HEK293 (cell line): Measurements from ENCODE around the gene MTOR.

Experiments
- CTCF ChIP-seq: fragments of 450-650 bp; formaldehyde crosslinking; IDR thresholded peaks from 2 replicates; pipeline ENCODE4 v1.5.1; 2016; ENCODE audit warnings: missing biosample characterization, missing genetic modification characterization
- KLF9 ChIP-seq: fragments of 450-650 bp; formaldehyde crosslinking; IDR thresholded peaks from 2 replicates; pipeline ENCODE4 v1.5.1; 2016; ENCODE audit warnings: missing biosample characterization, missing genetic modification characterization, low read depth
- YY1 ChIP-seq: fragments of 450-650 bp; formaldehyde crosslinking; IDR thresholded peaks from 2 replicates; pipeline ENCODE4 v1.5.1; 2018; ENCODE audit warnings: missing biosample characterization, missing genetic modification characterization
- ZBTB21 ChIP-seq: fragments of 450-650 bp; formaldehyde crosslinking; IDR thresholded peaks from 2 replicates; pipeline ENCODE4 v1.5.1; 2017; ENCODE audit warnings: missing biosample characterization, missing genetic modification characterization
- ZNF114 ChIP-seq: fragments of 450-650 bp; formaldehyde crosslinking; IDR thresholded peaks from 2 replicates; pipeline ENCODE4 v1.5.0; 2017; ENCODE audit warnings: missing biosample characterization, missing genetic modification characterization
- ZNF24 ChIP-seq: fragments of 450-650 bp; formaldehyde crosslinking; IDR thresholded peaks from 2 replicates; pipeline ENCODE4 v1.5.1; 2016; ENCODE audit warnings: missing biosample characterization, missing genetic modification characterization
- ZNF274 ChIP-seq, 2 experiments: fragments of 200-500 bp in 1 of 2; fragments of 450-650 bp in 1 of 2; sonication (Bioruptor generic) in 1 of 2; formaldehyde crosslinking in 1 of 2; IDR thresholded peaks; 2 replicates each; pipeline versions ENCODE4 v1.5.1 to v1.6.1; 2014 to 2016; ENCODE audit warnings: borderline replicate concordance in 1 of 2, inconsistent platforms in 1 of 2, low read length in 1 of 2, missing biosample characterization in 1 of 2, missing genetic modification characterization in 1 of 2
- ZNF362 ChIP-seq: fragments of 450-650 bp; formaldehyde crosslinking; IDR thresholded peaks from 2 replicates; pipeline ENCODE4 v1.5.1; 2016; ENCODE audit warnings: missing biosample characterization, missing genetic modification characterization
- ZNF416 ChIP-seq: fragments of 450-650 bp; formaldehyde crosslinking; IDR thresholded peaks from 2 replicates; pipeline ENCODE4 v1.5.1; 2016; ENCODE audit warnings: missing biosample characterization, missing genetic modification characterization
- ZNF423 ChIP-seq: fragments of 450-650 bp; formaldehyde crosslinking; IDR thresholded peaks from 2 replicates; pipeline ENCODE4 v1.5.1; 2016; ENCODE audit warnings: missing biosample characterization, missing genetic modification characterization
- ZNF510 ChIP-seq: fragments of 450-650 bp; formaldehyde crosslinking; IDR thresholded peaks from 2 replicates; pipeline ENCODE4 v1.5.1; 2018; ENCODE audit warnings: mild to moderate bottlenecking, missing genetic modification characterization, missing biosample characterization; ENCODE audit not compliant: insufficient replicate concordance
- ZNF555 ChIP-seq: fragments of 450-650 bp; formaldehyde crosslinking; conservative IDR thresholded peaks from 2 replicates; pipeline ENCODE4 v1.5.1; 2017; ENCODE audit warnings: missing biosample characterization, mild to moderate bottlenecking, missing genetic modification characterization, inconsistent platforms
- ZNF777 ChIP-seq: fragments of 450-650 bp; formaldehyde crosslinking; IDR thresholded peaks from 2 replicates; pipeline ENCODE4 v1.5.1; 2017; ENCODE audit warnings: missing biosample characterization, missing genetic modification characterization, borderline replicate concordance
- ZNF792 ChIP-seq: fragments of 450-650 bp; formaldehyde crosslinking; IDR thresholded peaks from 2 replicates; pipeline ENCODE4 v1.5.1; 2016; ENCODE audit warnings: missing biosample characterization, missing genetic modification characterization

GRCh38 chr1:11281518-11282331 lies 19.4 kb upstream of the MTOR start:
- TF ChIP-seq ZNF24 (no peak), CTCF (tag by site-specific recombination) (no peak), ZNF362 (tag by site-specific recombination) (no peak), ZNF423 (no peak), ZBTB21 (tag by site-specific recombination) (no peak), ZNF555 (tag by site-specific recombination) (no peak), KLF9 (tag by site-specific recombination) (no peak), ZNF274 (IDR thresholded peaks at IDR 0.05; ENCODE audit: low read length) (no peak), ZNF274 (tag by site-specific recombination; IDR thresholded peaks at IDR 0.05; ENCODE audit: borderline replicate concordance) (no peak), ZNF792 (no peak), ZNF777 (tag by site-specific recombination) (no peak), ZNF416 (tag by site-specific recombination) (no peak), ZNF114 (tag by site-specific recombination) (no peak), YY1 (no peak), ZNF510 (tag by site-specific recombination) (no peak)
